A549 (cell line): ENCODE data around the gene SUSD1.

Source experiments
- CTCF ChIP-seq: fragments of >200 bp; sonication (Bioruptor Twin); formaldehyde crosslinking; IDR thresholded peaks from 3 replicates; pipeline ENCODE4 v1.5.1; 2016
- EP300 ChIP-seq, 2 experiments: fragments of >200 bp; sonication (Bioruptor Twin); formaldehyde crosslinking; IDR thresholded peaks; 2 replicates in 1 of 2; 3 replicates in 1 of 2; pipeline ENCODE4 v1.6.1; 2016 to 2017
- FOSL2 ChIP-seq, 2 experiments: fragments of 450-650 bp in 1 of 2; fragments of >200 bp in 1 of 2; sonication (Bioruptor Twin) in 1 of 2; formaldehyde crosslinking; IDR thresholded peaks; 2 replicates each; pipeline versions ENCODE4 v1.5.0 to v1.6.1; 2016 to 2020; ENCODE audit warnings: mild to moderate bottlenecking in 1 of 2, moderate library complexity in 1 of 2
- FOXS1 ChIP-seq: fragments of 250-450 bp; sonication (Bioruptor Pico); IDR thresholded peaks from 2 replicates; pipeline ENCODE4 v1.5.0; 2020; ENCODE audit warnings: mild to moderate bottlenecking, moderate library complexity
- HDAC2 ChIP-seq: fragments of 200-600 bp; sonication (generic); IDR thresholded peaks from 2 replicates; pipeline ENCODE4 v1.6.1; 2016
- MAFK ChIP-seq: fragments of 450-650 bp; IDR thresholded peaks from 2 replicates; pipeline ENCODE4 v1.6.1; 2014; ENCODE audit not compliant: partially characterized antibody
- MAX ChIP-seq: IDR thresholded peaks from 2 replicates; pipeline ENCODE4 v1.6.1; 2012
- POLR2A ChIP-seq: IDR thresholded peaks from 2 replicates; pipeline ENCODE4 v1.6.1; 2012; ENCODE audit warnings: mild to moderate bottlenecking, low read length
- RAD21 ChIP-seq, 2 experiments: fragments of >200 bp in 1 of 2; sonication (Bioruptor Twin) in 1 of 2; formaldehyde crosslinking in 1 of 2; IDR thresholded peaks in 1 of 2; conservative IDR thresholded peaks in 1 of 2; 2 replicates in 1 of 2; 3 replicates in 1 of 2; pipeline ENCODE4 v1.6.1; 2012 to 2018; ENCODE audit warnings: inconsistent platforms in 1 of 2
- RFX5 ChIP-seq: fragments of 450-650 bp; IDR thresholded peaks from 2 replicates; pipeline ENCODE4 v1.7.1; 2014; ENCODE audit warnings: antibody characterized with exemption, mild to moderate bottlenecking, moderate library complexity
- SMC3 ChIP-seq: fragments of >200 bp; sonication (Bioruptor Twin); formaldehyde crosslinking; IDR thresholded peaks from 3 replicates; pipeline ENCODE4 v1.6.1; 2018; ENCODE audit warnings: inconsistent platforms

GRCh38 chr9:112184946-112185345 is 9.8 kb upstream of the SUSD1 start:
- TF ChIP-seq POLR2A (no peak), HDAC2 (no peak), CTCF (no peak), MAFK (no peak), FOSL2 (IDR thresholded peaks at IDR 0.05) (no peak), FOSL2 (CRISPR knock-in tag; IDR thresholded peaks at IDR 0.05) (no peak), FOXS1 (CRISPR knock-in tag) (no peak), SMC3 (no peak), MAX (no peak), RFX5 (no peak), EP300 (IDR thresholded peaks at IDR 0.05) (no peak), RAD21 (conservative IDR thresholded peaks at IDR 0.05 in 1 of 2, IDR thresholded peaks at IDR 0.05 in 1 of 2) (no peak)
